Fibroblast of skin of back (primary cell): ENCODE data around the gene SLC19A1.
"Not testable (repeated sequence)": the region's sequence is repeated elsewhere in the genome, so short reads cannot be mapped to it uniquely, and the experiment has no call there.

Experiments used
- DNase-seq: peaks from one replicate; pipeline ENCODE4 v3.0.0-alpha.2; 2013

Gene SLC19A1

DNA sequence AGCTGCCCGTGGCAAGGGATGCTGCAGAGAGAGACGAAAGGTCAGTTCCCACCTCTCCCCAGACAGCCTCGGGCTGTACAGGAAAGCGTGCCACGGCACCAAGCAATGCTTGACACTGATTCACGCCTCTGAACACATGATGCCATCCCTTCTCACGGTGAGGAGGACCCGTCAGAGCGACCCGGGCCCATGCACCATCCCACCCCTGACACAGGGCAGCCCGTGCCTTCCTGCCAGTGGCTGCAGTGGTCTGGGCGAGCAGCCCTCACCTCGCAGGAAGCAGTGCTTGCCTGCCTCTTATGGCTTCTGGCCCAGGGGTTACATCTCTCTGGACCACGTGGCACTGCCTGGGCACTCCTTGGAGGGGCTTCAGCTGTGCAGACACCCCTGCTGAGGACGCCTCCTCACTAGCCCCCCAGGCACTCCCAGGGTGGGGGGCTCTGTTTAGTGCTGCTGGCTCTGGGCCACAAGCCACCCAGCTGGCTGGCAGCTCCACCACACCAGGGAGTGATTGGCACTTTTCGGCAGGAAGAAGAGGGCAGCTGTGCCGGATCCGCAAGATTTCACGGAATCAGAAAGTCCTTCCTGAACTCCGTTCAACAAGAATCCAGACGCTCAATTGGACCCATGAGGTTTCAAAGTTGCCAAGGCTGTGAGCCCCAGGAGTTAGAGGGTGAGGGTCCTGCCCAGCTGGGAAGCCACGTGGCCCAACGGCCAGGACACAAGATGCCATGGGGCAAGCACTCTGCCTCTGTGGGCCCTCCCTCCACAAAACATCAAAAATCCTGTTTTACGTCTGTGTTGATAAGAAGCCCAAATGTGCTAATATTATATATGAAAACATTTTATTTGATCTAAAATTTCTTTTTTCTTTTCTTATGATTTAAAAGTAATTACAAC is 34.8 kb upstream of the SLC19A1 start:
- no peak for DNase-seq

DNA sequence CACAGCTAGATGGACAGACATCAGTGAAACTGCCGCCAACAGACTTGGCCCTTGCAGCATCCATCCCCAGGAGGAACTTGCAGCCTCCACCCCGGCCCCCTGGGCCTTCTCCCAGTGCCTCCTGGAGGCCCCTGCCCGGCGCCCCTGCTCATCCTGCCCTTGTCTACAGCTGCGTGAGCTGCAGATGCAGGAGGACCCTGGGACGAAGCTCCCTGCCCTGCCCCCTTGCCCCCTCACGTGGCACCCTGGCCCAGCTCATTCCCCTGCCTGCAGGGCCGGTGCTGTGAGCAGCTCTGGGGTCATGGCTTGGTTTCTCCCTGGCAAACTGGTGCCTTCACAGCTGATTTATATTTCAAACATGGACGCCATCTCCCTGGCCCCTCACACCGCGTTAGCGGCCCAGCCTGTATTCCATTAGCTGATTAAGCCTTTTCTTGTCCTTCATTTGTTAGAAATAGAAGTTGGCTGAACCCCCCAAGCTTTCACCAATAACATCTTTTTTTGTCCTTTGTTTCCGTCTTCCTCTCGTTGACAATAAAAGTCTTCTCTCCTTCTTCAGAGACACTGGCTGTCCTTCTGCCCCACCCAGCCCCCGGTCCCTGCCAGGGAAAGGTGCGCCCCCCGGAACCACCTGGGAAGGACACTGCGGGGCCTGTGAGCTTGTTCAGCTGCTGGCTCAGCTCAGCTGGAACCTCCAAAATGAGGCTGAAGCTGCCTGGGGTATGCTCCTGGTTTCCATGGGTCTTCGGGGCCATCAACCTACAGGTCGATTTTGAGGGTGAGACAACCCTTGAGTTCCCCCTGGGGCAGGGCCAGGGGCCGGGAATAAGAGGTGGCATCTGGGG is 34.0 kb upstream of the SLC19A1 start:
- no peak for DNase-seq

DNA sequence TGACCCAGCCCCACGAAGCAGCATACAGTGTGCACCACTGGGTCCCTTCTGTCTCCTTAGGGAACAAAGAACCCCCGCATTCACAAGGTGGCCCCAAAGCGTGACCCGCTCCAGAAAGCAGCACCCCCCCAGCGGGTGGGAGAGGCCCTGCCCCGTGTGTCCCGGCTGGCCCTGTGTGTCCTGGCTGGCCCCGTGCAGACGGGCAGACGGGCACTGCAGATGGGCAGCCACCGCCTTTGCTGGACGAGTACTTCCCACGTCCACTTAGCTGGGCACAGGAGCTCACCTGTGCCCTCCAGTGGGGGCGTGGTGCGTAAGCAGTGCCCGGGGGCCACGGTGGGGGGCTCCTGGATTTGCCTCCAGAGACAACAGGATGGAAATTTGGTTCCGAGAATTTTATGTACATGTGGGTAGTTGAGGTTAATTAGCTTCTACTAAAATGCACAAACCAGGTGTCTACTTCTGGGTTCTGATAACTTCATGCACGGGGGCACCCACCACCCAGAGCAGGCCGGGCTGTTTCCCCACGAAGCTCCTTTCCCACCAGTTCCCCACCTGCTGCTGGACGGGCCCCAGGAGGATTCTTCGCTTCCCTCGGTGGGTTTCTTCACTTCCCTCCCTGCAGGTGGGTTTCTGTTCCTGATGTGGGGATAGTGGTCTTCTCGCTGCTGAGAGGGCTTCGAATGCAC is 33.2 kb upstream of the SLC19A1 start:
- DNase-seq: no peak

DNA sequence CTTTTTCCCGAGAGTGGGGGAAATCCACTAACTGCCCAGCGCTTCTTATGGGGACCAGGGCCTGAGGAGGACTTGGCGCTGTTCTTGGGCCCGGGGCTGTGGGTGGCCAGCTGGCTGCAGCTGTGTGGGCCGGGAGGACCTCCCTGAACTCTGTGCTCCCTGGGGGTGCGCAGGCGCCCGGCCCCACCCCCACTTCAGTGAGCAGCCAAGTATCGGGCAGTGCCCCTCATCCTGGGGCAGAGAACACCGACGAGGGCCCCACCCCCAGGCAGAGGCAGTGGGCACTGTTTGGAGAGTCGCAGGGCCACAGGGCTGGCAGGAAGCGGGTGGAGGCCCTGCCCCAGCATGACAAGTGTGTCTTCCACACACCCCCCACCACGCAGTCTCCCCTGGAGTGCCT is 32.5 kb upstream of the SLC19A1 start:
- no peak for DNase-seq

DNA sequence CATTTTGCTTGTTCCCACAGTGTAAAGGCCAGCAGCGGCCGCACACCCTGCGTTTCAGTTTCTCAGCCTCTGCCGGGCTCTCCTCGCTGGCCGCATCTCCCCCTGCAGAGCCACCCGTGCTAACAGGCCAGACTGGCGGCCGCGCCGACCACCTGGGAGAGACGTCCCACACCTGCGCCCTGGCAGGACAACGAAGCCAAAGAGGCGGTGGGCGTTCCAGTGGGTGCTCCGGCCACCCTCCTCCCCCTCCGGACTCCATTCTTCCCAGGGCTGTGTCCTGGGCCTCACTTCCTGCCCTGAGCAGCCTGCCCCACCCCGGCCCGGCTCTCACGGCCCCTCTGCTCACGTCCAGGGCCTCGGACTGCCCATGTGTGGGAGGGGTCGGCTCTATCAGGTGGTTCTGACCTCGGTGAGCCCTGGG is 31.9 kb upstream of the SLC19A1 start:
- no peak for DNase-seq

DNA sequence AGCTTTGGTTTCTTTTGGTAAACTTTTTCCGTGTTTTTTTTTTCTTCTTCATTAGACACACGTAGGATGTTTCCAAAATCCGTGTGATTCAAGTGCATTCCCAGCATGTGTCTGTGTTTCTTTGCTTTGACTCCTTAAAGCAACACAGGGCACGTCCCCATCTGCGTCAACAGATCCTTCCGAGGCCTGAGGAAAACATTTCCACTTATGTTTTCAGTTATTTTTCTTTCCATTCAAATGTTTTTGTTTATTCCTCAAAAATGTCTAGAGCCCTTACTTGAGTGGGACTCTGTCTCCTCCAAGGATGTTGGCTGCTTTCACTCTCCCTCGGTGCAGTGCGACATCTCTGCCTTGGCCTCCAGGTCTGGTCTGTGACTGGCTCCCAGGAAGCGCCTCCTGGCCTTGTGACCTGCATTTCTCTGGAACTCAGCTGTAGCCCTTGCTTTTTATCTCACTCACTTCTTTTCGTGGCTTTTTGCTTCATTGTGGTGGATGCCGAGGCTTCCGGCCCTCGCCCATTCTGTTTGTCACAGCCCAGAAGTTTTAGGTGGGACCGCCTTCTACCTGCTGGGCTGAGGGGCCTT is 31.3 kb upstream of the SLC19A1 start:
- no peak for DNase-seq

DNA sequence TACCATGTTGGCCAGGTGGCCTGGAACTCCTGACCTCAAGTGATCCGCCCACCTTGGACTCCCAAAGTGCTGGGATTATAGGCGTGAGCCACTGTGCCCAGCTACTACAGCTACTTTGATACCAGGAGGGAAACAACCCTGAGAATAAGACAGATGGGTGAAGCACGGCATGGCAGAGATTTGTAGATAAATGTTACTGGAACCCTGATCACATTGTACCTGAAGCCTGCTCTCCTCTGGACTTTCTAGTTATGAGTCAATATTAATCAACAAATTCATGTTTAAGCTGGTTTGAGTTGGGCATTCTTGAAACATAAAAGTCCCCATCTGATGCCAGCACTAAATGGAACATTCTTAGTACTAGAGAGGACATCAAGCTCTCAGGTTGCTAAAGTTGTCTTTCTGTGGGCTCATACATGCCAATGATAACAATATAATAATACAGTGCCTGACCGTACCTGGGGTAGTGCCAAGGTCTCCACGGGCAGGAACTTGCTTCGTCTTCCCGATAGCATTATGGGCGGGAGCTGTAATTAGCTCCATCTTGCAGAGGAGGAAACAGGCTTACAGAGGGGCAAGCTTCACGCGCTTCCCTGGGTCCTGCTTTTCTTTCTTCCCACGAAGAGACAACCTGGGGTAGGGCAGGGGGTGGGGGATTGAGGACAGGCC is 30.7 kb upstream of the SLC19A1 start:
- no peak for DNase-seq

DNA sequence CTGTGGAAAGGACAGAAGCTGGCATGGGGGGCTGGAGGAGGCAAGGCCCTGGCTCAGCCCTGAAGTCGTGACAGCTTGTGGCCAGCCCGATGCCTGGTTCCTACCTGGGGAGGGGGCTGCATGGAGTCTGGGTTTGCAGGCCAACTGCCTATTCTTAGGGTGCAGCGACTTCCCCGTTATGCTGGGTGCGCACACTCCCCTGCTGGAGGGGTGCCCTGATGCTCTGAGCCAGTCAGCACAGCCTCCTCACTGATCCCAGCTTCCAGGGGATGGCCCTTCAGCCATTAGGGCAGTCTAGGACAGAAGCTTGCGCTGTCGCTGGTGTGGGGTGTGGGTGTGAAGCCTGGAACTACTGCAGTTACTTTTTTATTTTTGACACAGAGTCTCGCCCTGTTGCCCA is 30.0 kb upstream of the SLC19A1 start:
- DNase-seq: no peak

DNA sequence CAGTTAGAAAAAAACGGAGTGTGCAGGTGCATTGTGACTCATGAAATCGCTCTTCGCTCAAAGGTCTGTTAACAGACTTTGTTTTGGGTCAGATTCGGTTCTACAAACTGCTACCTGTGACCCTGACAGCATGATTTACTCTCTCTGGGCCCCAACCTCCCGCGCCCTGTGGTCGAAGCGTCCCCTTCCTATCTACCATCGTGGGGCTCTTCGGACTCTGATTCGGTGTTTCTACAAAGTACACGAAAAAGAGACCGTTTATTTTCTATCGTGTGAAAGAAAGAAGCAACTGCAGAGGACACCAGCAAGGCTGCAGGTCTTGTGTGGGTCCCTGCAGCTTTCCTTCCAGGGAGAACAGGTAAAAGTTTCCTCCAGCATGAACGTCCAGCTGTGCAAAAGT is 29.4 kb upstream of the SLC19A1 start:
- no peak for DNase-seq

DNA sequence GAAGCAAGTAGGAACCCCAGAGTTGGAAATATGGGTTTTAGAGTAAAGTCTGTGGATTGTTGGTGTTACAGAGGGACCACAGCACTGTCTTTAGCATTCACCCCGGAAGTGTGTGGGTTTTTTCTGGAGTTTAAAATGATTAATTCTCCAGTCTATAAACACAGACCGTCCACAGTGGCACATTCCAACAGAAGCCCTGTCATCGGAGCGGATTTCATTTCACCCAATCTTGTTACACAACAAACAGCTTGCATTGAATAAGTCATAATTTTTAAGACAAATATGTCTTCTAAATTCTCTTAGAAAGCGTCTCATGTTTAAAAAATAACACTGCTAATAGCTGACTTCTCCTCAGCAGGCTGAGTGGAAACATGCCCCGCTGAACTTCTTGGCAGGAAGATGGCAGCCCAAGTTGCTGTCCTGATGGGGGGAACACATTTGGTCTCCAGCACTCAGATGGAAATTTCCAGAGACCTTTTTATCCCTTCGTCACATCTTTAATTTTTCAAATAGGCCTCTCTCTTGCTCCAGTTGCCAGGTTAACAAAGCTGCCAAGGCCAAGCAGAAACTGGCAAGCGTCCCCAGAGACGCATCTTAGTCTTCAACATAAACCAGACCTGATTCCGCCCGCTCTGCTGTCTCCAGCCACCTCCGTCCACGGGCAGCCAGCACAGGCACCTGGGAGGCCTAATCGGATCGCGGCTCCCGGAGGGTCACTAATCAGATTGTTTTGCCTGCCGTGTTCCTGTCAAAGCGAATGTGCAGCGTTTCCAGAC is 28.8 kb upstream of the SLC19A1 start:
- peak; percentile 83 for DNase-seq

DNA sequence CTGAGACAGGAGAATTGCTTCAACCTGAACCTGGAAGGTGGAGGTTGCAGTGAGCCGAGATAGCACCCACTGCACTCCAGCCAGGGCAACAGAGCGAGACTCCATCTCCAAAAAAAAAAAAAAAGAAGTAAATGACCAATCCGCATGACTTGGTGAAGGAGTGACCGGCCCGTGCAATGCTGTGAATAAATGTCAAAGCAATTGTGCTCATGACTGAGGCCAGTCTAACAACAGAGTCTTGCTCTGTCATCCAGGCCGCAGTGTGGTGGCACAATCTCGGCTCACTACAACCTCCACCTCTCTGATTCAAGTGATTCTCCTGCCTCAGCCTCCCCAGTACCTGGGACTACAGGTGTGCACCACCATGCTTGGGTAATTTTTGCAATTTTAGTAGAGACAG is 27.8 kb upstream of the SLC19A1 start:
- no peak for DNase-seq

DNA sequence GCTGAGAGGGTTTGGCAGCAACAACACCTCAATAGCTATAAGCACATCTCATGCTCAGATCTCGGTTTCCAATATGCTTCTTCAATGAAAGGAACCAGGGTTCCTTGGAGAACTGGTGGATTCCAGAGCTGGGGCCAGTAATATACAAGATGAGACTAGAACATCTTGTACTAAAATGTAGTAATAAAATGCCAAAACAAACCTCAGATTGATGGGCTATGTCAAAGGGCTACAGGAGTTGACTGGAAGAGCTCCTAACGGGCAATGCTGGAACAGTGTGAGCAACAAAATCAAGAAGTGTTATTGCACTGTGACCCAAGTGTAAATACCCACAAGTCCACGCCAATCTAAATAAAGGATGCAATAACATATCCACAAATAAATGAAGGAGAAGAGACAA is 26.1 kb upstream of the SLC19A1 start:
- DNase-seq: no peak

DNA sequence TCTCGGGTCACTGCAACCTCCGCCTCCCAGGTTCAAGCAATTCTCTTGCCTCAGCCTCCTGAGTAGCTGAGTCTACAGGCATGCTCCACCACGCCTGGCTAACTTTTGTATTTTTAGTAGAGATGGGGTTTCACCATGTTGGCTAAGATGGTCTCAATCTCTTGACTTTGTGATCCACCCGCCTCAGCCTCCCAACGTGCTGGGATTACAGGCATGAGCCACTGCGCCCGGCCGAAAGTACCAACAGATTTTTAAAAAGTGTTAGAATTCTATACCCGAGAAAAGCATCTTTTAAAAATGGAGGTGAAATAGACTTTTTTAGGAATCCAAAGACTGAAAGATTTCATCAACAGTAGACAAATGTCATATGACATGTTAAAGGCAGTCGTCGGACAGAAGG is 21.9 kb upstream of the SLC19A1 start:
- DNase-seq: not testable (repeated sequence)

DNA sequence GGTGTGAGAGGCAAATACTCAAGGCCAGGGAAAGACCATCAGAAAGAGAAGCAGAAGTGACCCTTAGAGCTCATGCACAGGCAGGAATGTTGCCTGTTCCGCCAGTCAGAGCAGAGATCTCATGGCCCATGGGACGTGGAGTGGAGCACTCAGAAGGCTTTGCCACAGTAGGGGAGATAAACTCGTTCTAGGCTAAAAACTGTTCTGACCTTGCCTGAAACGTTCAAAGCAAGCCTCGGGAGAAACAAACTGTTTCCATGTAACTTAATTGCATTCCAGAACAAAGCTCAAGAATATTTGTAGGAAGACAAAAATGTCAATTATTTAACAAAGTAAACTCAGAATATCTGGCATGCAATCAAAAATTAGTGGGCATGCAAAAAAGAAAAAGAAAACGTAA is 20.7 kb upstream of the SLC19A1 start:
- DNase-seq: peak; percentile 46

DNA sequence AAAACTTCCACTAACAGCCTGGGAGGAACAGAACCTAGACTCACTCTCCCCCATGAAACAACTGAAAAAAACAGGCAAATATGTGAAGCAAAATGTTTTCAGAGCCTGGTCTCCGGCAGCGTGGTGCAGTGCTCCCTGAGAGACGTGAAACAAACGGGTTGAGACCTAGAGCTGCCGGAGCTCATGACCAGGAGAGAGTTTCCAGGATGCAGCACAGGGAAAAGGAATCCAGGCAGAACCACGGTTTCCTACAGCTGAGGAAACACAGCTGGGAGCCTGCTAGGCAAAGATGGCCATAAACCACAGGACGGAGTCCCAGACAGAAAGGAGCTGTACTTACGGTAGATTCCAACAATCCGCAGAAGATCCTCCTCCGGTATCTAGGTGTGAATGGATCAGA is 20.2 kb upstream of the SLC19A1 start:
- no peak for DNase-seq

DNA sequence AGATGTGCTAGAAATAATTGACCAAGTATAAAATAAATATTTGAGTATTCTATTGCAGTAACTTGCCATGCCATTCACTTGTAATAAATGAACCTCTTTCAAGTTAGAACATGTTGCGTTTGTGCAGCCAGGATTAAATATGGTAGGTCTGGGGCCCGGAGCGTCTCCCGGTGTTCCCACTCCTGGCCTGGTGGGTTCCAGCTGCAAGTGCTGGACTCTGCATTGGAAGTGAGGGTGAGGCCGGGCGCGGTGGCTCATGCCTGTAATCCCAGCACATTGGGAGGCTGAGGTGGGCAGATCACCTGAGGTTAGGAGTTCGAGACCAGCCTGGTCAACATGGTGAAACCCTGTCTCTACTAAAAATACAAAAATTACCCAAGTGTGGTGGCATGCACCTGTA is 19.0 kb upstream of the SLC19A1 start:
- DNase-seq: not testable (repeated sequence)

DNA sequence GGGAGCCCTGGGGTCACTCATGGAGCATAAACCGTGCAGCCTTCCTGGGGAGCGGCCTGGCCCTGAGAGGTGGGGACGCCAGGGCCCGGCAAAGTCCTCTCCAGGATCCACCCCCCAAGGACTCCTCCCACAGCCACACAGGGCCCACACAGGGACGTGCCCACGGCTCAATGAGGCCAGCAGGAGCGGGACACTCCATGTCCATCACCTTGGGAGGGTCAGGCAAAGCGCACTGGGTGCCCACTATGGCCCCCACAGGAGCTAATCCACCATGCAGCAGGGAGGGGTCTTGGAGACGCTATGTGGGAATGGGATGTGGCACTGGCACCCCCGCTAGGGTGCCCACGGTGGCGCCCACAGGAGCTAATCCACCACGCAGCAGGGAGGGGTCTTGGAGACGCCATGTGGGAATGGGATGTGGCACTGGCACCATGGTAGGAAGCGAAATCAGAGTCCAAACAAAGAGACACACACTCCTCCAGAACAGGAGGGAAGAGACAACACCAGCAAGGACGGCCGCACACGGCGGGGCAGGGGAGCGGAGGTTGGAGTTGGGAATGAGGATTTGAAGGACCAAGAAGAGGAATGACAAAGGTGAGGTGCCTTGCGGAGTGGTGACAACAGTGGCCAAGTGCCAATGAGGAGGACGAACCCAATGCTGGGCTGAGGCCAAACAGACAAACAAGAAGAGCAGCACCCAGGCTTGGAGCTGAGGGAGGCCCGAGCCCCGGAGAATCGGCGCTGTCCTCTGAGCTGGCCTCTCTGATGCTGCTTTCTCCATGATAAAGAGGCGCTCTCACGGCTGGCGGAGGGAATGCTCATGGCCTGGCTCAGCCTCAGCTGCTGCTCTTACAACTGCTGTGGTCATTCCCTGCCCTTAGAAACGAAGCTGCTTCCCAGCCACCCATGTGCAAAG is 18.1 kb upstream of the SLC19A1 start:
- DNase-seq: no peak

DNA sequence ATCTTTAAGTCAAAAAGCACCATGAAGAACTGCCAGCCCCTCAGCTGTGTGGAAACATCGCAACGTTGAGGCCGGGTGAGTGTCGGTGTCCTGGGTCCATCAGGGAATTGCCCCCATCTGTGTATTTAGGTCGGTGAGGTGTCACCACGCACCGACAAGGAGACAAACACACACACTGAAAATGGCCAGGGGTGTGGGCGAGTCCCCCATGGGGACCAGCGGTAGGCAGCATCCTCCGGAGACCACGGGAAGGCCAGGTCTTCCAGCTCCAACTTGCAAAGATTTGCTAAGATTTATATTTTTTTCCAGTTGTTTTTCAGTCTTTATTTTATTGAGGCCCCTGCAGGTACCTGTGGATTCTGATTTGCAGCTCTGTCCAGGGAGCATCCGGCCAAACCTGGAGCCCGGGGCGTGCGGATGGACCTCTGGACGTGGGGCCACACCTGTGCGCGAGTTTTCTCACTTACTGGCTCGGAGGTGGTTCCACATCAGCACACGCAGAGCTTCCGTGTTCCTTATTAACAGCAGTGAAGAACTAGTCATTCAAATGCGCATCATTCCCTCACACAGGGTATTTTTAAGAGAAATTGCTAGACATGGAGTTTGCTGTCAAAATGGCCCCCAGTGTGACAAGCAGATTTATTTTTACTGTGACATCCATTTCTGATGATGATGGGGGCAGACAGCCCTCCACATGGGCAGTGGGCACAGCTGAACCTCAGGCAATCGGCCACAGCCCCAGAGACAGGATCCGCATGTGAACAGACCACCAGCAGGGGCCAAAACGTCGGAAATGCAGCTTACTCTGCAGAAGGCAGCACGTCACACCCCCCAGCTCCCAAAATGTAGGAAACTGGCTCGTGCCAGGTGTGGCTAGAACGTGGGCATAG is 17.2 kb upstream of the SLC19A1 start:
- no peak for DNase-seq

DNA sequence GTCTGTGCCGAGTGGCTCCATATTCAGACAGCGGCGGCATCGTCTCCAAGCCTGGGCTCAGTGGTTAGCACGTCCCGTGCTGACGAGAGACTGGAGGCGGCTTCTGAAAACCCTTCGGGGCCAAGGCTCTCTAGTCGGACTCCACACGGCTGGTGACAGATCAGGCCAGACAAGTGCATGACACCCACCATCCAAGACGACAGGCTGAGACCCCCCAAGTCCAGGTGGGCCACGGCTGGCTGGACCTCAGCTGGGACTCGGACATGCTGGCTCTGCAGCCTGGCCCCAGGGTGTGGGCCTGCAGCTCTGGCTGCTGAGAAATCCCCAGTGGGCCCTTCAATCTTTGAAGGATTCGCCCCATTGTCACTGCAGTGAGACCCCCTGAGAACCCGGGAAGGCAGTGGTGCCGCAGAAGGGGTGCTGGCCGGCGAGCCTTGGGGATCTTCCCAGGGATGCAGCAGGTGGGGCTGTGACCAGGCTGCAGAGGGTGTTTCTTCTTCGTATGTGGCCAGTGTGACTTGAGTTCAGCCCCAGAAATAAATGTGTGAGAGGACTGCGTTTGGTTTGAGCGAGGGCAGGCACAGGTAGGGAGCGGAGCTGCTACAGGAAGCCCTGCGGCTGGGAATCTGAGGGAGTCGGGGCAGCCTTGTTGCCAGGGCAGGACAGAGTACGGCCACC is 15.9 kb upstream of the SLC19A1 start:
- DNase-seq: no peak
